T-helper 17 cell (primary cell): ENCODE data around the gene PARVB. TPM values are rescaled to one million over a fixed set of nuclear protein-coding genes. Genes with fewer than 3 reads are reported as not detected.

Source experiments
- ATAC-seq: fragments of 150-1000 bp; cut with Tn5 transposase; 2 replicates; pipeline ENCODE4 v1.10.0; 2021; ENCODE audit warnings: mild to moderate bottlenecking, moderate library complexity
- DNase-seq, 3 donors: peaks; one replicate each; pipeline versions ENCODE4 v3.0.0 to v3.0.0-alpha.2; 2020 to 2021
- H3K9me3 ChIP-seq: one replicate; pipeline ENCODE4 v1.7.0; 2013; ENCODE audit warnings: low read length, mild to moderate bottlenecking; ENCODE audit not compliant: control insufficient read depth, poor library complexity, severe bottlenecking
- H3K27ac Mint-ChIP-seq: one replicate; pipeline ENCODE4 v1.8.0; 2022; ENCODE audit warnings: mild to moderate bottlenecking, moderate library complexity, mixed read lengths
- H3K27me3 Mint-ChIP-seq: one replicate; pipeline ENCODE4 v1.8.0; 2022; ENCODE audit warnings: mixed read lengths
- H3K36me3 Mint-ChIP-seq: one replicate; pipeline ENCODE4 v1.8.0; 2022; ENCODE audit warnings: low read depth, mixed read lengths
- H3K4me1 Mint-ChIP-seq: one replicate; pipeline ENCODE4 v1.8.0; 2022; ENCODE audit warnings: mild to moderate bottlenecking, mixed read lengths
- H3K4me3 Mint-ChIP-seq: one replicate; pipeline ENCODE4 v1.8.0; 2022; ENCODE audit warnings: mild to moderate bottlenecking, moderate library complexity, mixed read lengths
- total RNA-seq, 4 donors: library from RNA in 2 of 4; stranded (reverse) in 2 of 4; gene quantifications; one replicate each; pipeline ENCODE4 v1.2.3 and lab custom pipeline; 2022 to 2026

The PARVB gene
- 10 to 100 TPM; 14.6 to 36.4 TPM for total RNA-seq
- total RNA-seq (lab: John Stamatoyannopoulos, UW), result 4.6 to 13.4 reads per million in 2 donors

- peaks cover 39% of the 10 kb centered on the region for H3K4me1 Mint-ChIP-seq
- peaks cover 10% of the 10 kb centered on the region for H3K27me3 Mint-ChIP-seq
- ATAC-seq (peak; percentile 18), DNase-seq (peak in 1 of 3 donors; percentile 16)
- peak within 1 kb of the TSS; percentile 95 for H3K27ac Mint-ChIP-seq
- no peaks in the 10 kb centered on the region for H3K9me3 ChIP-seq
- H3K36me3 Mint-ChIP-seq, result no peaks in the 10 kb centered on the region
- H3K4me3 Mint-ChIP-seq, result peak within 1 kb of the TSS; percentile 92
These were observed at the start of gene PARVB for GRCh38 chr22:44024288-44024921. Gene PARVB (plus strand): TSS chr22:44024302. CDS start chr22:44024340, 38 bp downstream.

- no peak for DNase-seq
- peaks cover 8% of the 10 kb centered on the region for H3K4me1 Mint-ChIP-seq
- H3K27ac Mint-ChIP-seq, result no peak overlapping the region
- no peaks in the 10 kb centered on the region for H3K27me3 Mint-ChIP-seq
- ATAC-seq, result no peak
- H3K36me3 Mint-ChIP-seq, result peaks cover 8% of the 10 kb centered on the region
- no peak overlapping the region for H3K4me3 Mint-ChIP-seq
- H3K9me3 ChIP-seq, result no peaks in the 10 kb centered on the region
These were observed 49.1 kb upstream of the PARVB start for GRCh38 chr22:43975041-43975440.

GRCh38 chr22:43976861-43977795 lies 47.0 kb upstream of the PARVB start:
- DNase-seq (no peak), ATAC-seq (no peak)
- H3K9me3 ChIP-seq, result no peaks in the 10 kb centered on the region
- H3K4me1 Mint-ChIP-seq, result peaks cover 8% of the 10 kb centered on the region
- H3K27me3 Mint-ChIP-seq, result no peaks in the 10 kb centered on the region
- no peak overlapping the region for H3K4me3 Mint-ChIP-seq
- peaks cover 10% of the 10 kb centered on the region for H3K36me3 Mint-ChIP-seq
- no peak overlapping the region for H3K27ac Mint-ChIP-seq

GRCh38 chr22:43978558-43978957 lies 45.5 kb upstream of the PARVB start:
- DNase-seq, result no peak
- no peaks in the 10 kb centered on the region for H3K9me3 ChIP-seq
- no peak overlapping the region for H3K27ac Mint-ChIP-seq
- H3K36me3 Mint-ChIP-seq, result peaks cover 10% of the 10 kb centered on the region
- no peak for ATAC-seq
- H3K4me3 Mint-ChIP-seq, result no peak overlapping the region
- H3K4me1 Mint-ChIP-seq, result peaks cover 8% of the 10 kb centered on the region
- H3K27me3 Mint-ChIP-seq, result no peaks in the 10 kb centered on the region

- Mint-ChIP-seq H3K27me3 (no peaks in the 10 kb centered on the region), H3K27ac (no peak overlapping the region), H3K4me1 (peaks cover 6% of the 10 kb centered on the region), H3K36me3 (peaks cover 10% of the 10 kb centered on the region), H3K4me3 (no peak overlapping the region)
- DNase-seq (no peak), ATAC-seq (no peak)
- no peaks in the 10 kb centered on the region for H3K9me3 ChIP-seq
These were observed 43.5 kb upstream of the PARVB start for GRCh38 chr22:43980579-43980978.

GRCh38 chr22:43980996-43981395 lies 43.1 kb upstream of the PARVB start:
- peaks cover 10% of the 10 kb centered on the region for H3K36me3 Mint-ChIP-seq
- no peak overlapping the region for H3K27ac Mint-ChIP-seq
- no peak for ATAC-seq
- DNase-seq, result no peak
- H3K9me3 ChIP-seq, result no peaks in the 10 kb centered on the region
- peaks cover 6% of the 10 kb centered on the region for H3K4me1 Mint-ChIP-seq
- no peak overlapping the region for H3K4me3 Mint-ChIP-seq
- H3K27me3 Mint-ChIP-seq, result no peaks in the 10 kb centered on the region

GRCh38 chr22:43983808-43984207 lies 40.3 kb upstream of the PARVB start:
- H3K27ac Mint-ChIP-seq, result no peak overlapping the region
- no peaks in the 10 kb centered on the region for H3K9me3 ChIP-seq
- peaks cover 6% of the 10 kb centered on the region for H3K4me1 Mint-ChIP-seq
- H3K36me3 Mint-ChIP-seq, result peaks cover 9% of the 10 kb centered on the region
- DNase-seq, result no peak
- no peak for ATAC-seq
- H3K4me3 Mint-ChIP-seq, result no peak overlapping the region
- H3K27me3 Mint-ChIP-seq, result no peaks in the 10 kb centered on the region

- no peaks in the 10 kb centered on the region for H3K4me1 Mint-ChIP-seq
- no peak overlapping the region for H3K27ac Mint-ChIP-seq
- no peak for DNase-seq
- no peak for ATAC-seq
- no peaks in the 10 kb centered on the region for H3K36me3 Mint-ChIP-seq
- no peaks in the 10 kb centered on the region for H3K9me3 ChIP-seq
- no peaks in the 10 kb centered on the region for H3K27me3 Mint-ChIP-seq
- no peak overlapping the region for H3K4me3 Mint-ChIP-seq
These were observed 38.6 kb upstream of the PARVB start for GRCh38 chr22:43985532-43985931.

GRCh38 chr22:43988116-43988820 lies 35.8 kb upstream of the PARVB start:
- peaks cover 5% of the 10 kb centered on the region for H3K4me1 Mint-ChIP-seq
- H3K27me3 Mint-ChIP-seq, result no peaks in the 10 kb centered on the region
- no peaks in the 10 kb centered on the region for H3K9me3 ChIP-seq
- no peak for DNase-seq
- ATAC-seq, result no peak
- H3K36me3 Mint-ChIP-seq, result peaks cover 4% of the 10 kb centered on the region
- H3K27ac Mint-ChIP-seq, result no peak overlapping the region
- H3K4me3 Mint-ChIP-seq, result no peak overlapping the region

GRCh38 chr22:43988960-43989359 lies 35.1 kb upstream of the PARVB start:
- Mint-ChIP-seq H3K27me3 (no peaks in the 10 kb centered on the region), H3K4me1 (peaks cover 11% of the 10 kb centered on the region), H3K36me3 (peaks cover 4% of the 10 kb centered on the region), H3K4me3 (no peak overlapping the region), H3K27ac (no peak overlapping the region)
- DNase-seq, result no peak
- no peak for ATAC-seq
- H3K9me3 ChIP-seq, result no peaks in the 10 kb centered on the region

- no peak for DNase-seq
- peaks cover 4% of the 10 kb centered on the region for H3K36me3 Mint-ChIP-seq
- ATAC-seq, result no peak
- no peaks in the 10 kb centered on the region for H3K27me3 Mint-ChIP-seq
- no peak overlapping the region for H3K27ac Mint-ChIP-seq
- H3K4me1 Mint-ChIP-seq, result peaks cover 17% of the 10 kb centered on the region
- H3K9me3 ChIP-seq, result no peaks in the 10 kb centered on the region
- no peak overlapping the region for H3K4me3 Mint-ChIP-seq
These were observed 34.1 kb upstream of the PARVB start for GRCh38 chr22:43990044-43990443.

GRCh38 chr22:43991316-43992020 lies 32.6 kb upstream of the PARVB start:
- Mint-ChIP-seq H3K36me3 (peaks cover 4% of the 10 kb centered on the region), H3K27me3 (no peaks in the 10 kb centered on the region), H3K4me3 (no peak overlapping the region), H3K27ac (no peak overlapping the region), H3K4me1 (peaks cover 25% of the 10 kb centered on the region)
- no peak for ATAC-seq
- no peaks in the 10 kb centered on the region for H3K9me3 ChIP-seq
- no peak for DNase-seq
